ENCODE data around the gene DTX3.
"Not testable (repeated sequence)": the region's sequence is repeated elsewhere in the genome, so short reads cannot be mapped to it uniquely, and the experiment has no call there.

DTX3 gene

GRCh38 chr12:57583008-57583831 lies 21.4 kb upstream of the DTX3 start:
- DNase-seq (ENCODE audit: low read depth, low spot score) = peak; percentile 53

- DNase-seq (ENCODE audit: low read depth, low spot score) = no peak
These were observed 20.6 kb upstream of the DTX3 start for GRCh38 chr12:57584050-57584449.

DNA sequence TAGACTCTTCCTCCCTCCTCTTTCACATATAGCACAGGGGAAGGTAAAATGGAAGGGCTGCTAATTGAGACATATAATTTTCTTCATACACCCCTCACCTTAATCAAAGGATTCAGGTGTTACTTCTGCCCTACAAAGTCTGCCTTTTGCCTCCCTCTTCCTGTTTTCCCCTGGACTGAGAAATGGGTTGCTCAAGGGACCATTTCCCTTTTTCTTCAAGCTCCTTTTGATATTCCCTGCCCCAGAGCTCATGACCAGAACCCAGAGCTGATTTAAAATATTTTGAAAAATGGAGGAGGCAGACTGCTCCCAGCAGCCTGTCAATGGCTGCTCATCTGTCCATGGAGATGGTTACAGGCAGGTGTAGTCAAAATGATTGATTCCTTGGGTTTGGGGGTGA lies 19.9 kb upstream of the DTX3 start:
- DNase-seq (ENCODE audit: low read depth, low spot score) = no peak

GRCh38 chr12:57585156-57585555 lies 19.5 kb upstream of the DTX3 start:
- no peak for DNase-seq (ENCODE audit: low read depth, low spot score)

GRCh38 chr12:57586128-57586527 lies 18.5 kb upstream of the DTX3 start:
- no peak for DNase-seq (ENCODE audit: low read depth, low spot score)

DNA sequence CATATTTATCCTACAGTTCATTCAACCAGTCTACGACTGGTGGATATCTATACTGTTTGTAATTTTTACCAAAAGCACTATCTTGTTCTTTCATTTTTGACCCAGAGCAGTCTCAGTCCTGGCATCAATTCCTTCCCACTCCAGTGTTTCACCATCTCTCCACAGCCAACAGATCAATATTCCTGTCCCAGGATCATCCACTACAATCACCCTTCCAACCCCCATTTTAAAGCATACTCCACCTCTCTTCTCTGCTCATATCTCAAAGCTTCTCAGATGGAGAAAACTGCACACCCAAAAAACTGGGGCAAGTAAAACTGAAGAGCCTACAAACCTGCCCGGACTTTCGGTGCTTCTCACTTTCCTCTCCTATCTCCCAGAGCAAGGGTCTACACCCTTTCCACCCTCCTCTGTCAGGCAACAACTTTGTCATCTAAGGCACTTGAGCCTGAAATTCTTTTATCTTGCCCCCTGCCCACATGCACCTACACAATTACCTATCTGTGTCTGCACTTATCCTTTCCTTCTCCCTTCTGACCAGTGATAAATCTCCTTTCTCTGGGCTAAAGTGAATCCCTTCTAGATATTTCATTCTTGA lies 17.7 kb upstream of the DTX3 start:
- no peak for DNase-seq (ENCODE audit: low read depth, low spot score)

- not testable (repeated sequence) for DNase-seq (ENCODE audit: low read depth, low spot score)
These were observed 15.5 kb upstream of the DTX3 start for GRCh38 chr12:57588951-57589610.

GRCh38 chr12:57590479-57590863 lies 14.2 kb upstream of the DTX3 start:
- no peak for DNase-seq (ENCODE audit: low read depth, low spot score)

DNA sequence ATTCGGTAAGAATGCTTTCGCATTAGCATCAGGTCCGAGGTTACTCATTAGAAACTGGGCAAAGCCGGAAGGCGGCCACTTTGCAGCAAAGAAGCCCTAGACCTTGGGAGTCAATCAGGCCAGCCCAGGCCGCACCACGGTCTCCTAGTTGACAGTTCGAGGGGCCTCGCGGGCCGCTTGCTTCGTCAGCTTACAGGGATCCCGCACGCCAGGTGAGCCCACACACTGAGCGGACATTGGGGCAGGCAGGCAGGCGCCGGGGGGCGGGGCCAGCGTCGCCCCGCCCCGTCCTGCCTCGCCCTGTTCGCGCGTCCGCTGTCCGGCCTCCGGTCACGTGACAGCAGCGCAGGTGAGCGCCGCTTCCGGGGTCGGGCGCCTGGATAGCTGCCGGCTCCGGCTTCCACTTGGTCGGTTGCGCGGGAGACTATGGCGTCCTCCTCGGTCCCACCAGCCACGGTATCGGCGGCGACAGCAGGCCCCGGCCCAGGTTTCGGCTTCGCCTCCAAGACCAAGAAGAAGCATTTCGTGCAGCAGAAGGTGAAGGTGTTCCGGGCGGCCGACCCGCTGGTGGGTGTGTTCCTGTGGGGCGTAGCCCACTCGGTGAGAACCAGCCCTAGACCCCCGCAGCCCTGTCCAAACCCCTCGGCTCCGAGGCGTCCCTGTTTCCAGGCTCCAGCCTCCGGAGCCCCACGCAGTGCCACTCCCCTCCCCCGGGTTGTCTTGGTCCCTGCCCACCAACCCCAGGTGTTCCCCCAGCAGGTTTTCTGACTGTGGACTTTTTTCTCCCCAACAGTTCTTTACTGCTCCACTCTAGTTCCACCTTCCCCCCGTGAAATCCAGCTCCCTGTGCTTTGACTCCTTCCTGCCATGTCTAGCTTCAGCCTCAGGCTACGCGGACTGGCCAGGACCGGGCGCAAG lies 13.5 kb upstream of the DTX3 start, which contains the start of gene PIP4K2C:
Gene PIP4K2C (plus strand): TSS at position 329 of the 918 bp plus-strand sequence. CDS start 98 bp downstream, at position 427.
- peak; percentile 52 for DNase-seq (ENCODE audit: low read depth, low spot score)

DNA sequence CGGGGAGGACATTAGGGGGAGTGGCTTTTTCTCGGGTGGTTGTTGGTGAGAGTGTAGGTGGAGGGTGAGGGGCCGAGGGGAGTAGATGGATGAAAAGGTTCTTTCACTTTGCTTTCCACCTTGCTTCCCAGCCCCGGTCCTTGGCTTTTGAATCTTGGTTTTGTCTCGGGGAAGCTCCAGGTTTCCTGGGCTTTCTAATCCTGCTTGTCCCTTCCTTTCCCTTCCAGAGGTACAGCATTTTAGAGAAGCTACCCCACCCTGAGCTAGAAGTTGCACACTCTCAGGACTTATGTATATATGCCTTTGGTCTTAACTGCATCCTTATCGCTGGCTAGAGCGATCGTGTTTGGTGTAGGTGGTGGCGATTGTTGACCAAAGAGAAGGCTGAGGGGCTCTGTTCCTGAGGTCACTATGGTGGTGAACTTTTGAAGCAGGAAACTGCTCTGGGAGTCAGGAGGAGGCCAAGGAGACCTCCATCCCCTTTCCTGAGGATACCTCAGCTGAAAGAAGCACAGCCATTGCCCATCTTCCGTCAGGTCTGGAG lies 12.8 kb upstream of the DTX3 start:
- DNase-seq (ENCODE audit: low read depth, low spot score) = no peak

GRCh38 chr12:57592551-57593165 lies 12.0 kb upstream of the DTX3 start:
- no peak for DNase-seq (ENCODE audit: low read depth, low spot score)

GRCh38 chr12:57593187-57593586 lies 11.4 kb upstream of the DTX3 start:
- DNase-seq (ENCODE audit: low read depth, low spot score) = no peak

DNA sequence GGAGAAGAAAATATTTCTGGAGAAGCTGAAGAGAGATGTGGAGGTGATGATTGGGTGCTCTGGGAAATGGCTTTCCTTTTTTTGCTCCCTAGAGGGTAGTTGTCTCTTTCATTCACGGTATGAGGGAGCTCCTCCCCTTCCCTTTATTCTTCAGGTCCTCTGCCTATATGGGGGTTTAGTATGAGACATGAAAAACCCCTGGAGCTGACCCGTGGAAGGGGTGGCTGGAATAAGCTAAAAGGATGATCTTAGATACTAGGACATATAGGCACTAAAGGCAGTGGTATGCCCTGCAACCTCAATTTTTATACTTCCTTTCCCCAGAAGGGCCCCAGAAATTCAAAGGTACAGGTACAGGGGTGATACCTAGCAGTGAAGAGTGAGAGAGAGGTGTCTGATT lies 4.2 kb upstream of the DTX3 start:
- DNase-seq (ENCODE audit: low read depth, low spot score) = no peak

DNA sequence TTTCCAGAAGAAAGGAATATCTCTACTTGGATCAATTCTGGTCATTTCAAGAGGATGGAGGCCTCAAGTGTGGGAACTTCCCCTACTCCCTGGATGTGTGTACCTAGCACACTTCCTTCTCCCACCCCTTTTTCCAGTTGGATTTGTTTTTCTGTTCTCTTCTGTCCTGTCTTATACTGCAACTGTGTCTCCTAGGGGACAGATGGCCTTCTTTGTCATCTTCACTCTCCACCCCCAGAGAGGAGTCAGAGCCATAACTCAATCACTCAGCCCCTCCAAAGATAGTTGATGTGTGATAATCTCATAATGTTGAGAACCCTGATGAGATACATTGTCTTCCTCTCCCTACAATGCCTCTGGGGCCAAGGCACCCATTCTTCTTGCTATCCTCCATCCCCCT lies 2.1 kb upstream of the DTX3 start:
- no peak for DNase-seq (ENCODE audit: low read depth, low spot score)

DNA sequence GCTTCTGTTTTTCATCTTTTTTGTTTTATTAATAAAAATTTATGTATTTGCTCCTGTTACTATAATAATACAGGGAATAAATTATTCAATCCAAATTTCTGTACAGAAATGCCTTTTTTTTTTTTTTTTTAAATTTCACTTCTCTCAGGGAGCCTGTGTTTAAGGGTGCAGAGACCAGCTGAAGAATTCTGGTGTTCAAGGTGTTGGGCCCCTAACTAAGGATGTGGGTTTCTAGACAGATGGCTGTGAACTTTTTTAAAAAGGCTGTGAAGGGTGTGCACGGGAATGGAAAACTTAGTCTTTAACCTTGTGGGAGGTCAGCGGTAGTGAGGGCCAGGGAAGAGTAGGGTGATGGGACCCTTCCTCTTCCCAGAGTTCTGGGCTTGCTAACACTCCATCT lies 1.3 kb upstream of the DTX3 start:
- DNase-seq (ENCODE audit: low read depth, low spot score) = no peak

- no peak for DNase-seq (ENCODE audit: low read depth, low spot score)
These were observed 690 bp upstream of the DTX3 start for GRCh38 chr12:57603815-57604453.

- DNase-seq (ENCODE audit: low read depth, low spot score) = no peak
These were observed 577 bp downstream of the DTX3 start for GRCh38 chr12:57604992-57605810.

DNA sequence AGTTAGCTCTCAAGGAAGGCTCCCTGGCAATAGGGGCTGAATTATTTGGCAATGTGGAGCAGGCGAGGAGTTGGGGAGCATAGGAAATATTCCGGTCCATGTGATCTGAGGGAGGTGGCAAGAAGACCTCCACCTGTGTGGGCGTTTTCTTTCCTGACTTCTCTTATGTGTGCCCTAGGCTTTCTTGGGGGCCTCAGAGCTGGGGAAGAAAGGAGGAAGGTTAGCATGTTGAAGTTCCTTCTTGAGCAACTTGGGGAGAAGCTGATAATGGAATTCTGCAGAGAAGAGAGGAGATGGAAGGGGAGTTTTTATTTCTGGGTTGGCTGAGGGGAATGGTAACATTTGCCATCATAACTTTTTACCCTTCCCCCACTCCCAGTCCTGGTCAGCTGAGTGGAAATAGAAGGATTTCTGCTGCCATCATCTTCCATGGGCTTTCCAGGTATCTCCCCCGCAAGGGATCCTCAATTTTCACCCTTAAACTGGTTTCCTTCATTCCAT lies 1.2 kb downstream of the DTX3 start:
- DNase-seq (ENCODE audit: low read depth, low spot score) = no peak

DNA sequence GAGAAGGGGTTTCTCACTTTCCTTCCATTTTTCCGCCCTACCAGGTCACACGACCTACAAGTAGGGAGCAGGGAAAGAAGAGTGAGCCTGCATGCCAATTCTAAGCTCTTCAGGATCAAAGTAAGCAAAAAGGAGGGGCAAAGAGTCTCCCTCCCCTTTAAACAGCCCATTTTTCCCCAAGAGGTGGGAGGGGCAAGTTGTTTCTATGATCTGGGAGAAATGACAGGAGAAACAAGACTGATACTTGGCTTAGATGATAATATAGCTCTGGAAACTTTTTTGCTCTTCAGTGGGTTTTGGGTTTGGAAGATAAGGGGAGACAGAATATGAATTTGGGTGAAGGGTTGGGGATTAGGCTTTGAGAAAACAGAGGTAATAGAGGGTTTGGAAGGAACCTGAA lies 1.8 kb downstream of the DTX3 start:
- no peak for DNase-seq (ENCODE audit: low read depth, low spot score)
